Measurements from ENCODE around the gene CLK1. TPM values are rescaled to one million over a fixed set of nuclear protein-coding genes. Genes with fewer than 3 reads are reported as not detected.

The CLK1 gene
- total and polyA plus RNA-seq, 2 of the 13 experiments (the other 11 are each of a cell fraction or from before 2014, with no cell fraction given): 66.6 to 101 TPM

DNA sequence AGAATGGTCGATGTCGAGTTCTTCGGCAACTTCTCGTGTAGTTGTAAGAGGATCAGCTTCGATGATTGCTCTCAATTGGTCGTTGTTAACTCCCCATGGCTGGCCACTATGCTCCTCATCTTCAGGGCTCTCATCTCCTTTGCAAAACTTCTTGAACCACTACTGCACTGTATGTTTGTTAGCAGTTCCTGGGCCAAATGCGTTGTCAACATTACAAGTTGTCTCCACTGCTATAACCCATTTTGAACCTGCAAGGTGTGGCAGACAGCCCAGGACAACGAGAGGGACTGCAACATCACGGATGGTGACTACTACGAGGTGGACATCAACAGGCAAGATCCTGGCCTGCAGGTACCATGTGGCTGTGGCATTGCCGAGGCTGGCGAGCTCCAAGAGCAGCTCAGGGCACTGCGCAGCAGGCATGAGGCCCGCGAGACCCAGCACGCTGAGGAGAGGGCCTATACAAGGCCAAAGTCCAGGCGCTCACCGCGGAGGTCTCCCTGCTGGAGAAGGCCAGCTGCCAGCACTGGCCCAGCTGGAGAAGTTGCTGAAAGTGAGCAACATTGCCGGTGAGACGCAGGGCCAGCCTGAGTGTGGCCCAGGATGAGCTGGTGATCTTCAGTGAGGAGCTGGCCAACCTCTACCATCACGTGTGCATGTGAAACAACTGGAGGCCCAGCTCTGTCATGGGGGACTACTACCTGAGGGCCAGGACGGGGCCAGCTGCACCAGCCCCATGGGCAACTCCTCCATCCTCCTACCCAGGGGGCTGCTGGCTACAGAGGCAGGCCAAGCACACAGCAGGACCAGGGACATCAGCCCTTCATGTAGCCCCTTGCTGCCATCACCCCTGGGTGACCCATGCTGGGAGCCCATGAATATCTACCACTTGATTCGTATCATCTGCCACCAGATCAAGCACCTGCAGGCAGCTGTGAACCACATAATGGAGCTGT lies 20.2 kb downstream of the CLK1 start (continued):
- TF ChIP-seq, protein P1, sequence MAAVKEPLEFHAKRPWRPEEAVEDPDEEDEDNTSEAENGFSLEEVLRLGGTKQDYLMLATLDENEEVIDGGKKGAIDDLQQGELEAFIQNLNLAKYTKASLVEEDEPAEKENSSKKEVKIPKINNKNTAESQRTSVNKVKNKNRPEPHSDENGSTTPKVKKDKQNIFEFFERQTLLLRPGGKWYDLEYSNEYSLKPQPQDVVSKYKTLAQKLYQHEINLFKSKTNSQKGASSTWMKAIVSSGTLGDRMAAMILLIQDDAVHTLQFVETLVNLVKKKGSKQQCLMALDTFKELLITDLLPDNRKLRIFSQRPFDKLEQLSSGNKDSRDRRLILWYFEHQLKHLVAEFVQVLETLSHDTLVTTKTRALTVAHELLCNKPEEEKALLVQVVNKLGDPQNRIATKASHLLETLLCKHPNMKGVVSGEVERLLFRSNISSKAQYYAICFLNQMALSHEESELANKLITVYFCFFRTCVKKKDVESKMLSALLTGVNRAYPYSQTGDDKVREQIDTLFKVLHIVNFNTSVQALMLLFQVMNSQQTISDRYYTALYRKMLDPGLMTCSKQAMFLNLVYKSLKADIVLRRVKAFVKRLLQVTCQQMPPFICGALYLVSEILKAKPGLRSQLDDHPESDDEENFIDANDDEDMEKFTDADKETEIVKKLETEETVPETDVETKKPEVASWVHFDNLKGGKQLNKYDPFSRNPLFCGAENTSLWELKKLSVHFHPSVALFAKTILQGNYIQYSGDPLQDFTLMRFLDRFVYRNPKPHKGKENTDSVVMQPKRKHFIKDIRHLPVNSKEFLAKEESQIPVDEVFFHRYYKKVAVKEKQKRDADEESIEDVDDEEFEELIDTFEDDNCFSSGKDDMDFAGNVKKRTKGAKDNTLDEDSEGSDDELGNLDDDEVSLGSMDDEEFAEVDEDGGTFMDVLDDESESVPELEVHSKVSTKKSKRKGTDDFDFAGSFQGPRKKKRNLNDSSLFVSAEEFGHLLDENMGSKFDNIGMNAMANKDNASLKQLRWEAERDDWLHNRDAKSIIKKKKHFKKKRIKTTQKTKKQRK (IDR thresholded peaks at IDR 0.05; ENCODE audit: low read length): no peak
- TF ChIP-seq ZNF121 (CRISPR knock-in tag; IDR thresholded peaks at IDR 0.05): no peak; the same call in 1 of the 2 replicates
- TF ChIP-seq ZNF12 (CRISPR knock-in tag; IDR thresholded peaks at IDR 0.05): peak; percentile 33; the same call in 1 of the 2 replicates
- TF ChIP-seq ZNF501 (CRISPR knock-in tag; IDR thresholded peaks at IDR 0.05): peak; percentile 79
- no peak for TF ChIP-seq XBP1 (CRISPR knock-in tag; IDR thresholded peaks at IDR 0.05)
- TF ChIP-seq WIZ (CRISPR knock-in tag; IDR thresholded peaks at IDR 0.05): 0 out of 2 replicates have a peak, but pooled peaks have one; percentile 73
- no peak for TF ChIP-seq TCF12 (IDR thresholded peaks at IDR 0.05)
- TF ChIP-seq TCF12 (CRISPR knock-in tag; IDR thresholded peaks at IDR 0.05): 0 out of 2 replicates have a peak, but pooled peaks have one; percentile 38
- TF ChIP-seq ZNF563 (CRISPR knock-in tag; IDR thresholded peaks at IDR 0.05): peak; percentile 81; the same call in 1 of the 2 replicates
- TF ChIP-seq KDM6A (CRISPR knock-in tag; IDR thresholded peaks at IDR 0.05; ENCODE audit: low read depth): no peak
- TF ChIP-seq, protein P2, sequence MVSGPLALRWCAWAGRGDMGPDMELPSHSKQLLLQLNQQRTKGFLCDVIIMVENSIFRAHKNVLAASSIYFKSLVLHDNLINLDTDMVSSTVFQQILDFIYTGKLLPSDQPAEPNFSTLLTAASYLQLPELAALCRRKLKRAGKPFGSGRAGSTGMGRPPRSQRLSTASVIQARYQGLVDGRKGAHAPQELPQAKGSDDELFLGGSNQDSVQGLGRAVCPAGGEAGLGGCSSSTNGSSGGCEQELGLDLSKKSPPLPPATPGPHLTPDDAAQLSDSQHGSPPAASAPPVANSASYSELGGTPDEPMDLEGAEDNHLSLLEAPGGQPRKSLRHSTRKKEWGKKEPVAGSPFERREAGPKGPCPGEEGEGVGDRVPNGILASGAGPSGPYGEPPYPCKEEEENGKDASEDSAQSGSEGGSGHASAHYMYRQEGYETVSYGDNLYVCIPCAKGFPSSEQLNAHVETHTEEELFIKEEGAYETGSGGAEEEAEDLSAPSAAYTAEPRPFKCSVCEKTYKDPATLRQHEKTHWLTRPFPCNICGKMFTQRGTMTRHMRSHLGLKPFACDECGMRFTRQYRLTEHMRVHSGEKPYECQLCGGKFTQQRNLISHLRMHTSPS (CRISPR knock-in tag; IDR thresholded peaks at IDR 0.05; ENCODE audit: low read depth): peak; percentile 87
- TF ChIP-seq, protein P3, sequence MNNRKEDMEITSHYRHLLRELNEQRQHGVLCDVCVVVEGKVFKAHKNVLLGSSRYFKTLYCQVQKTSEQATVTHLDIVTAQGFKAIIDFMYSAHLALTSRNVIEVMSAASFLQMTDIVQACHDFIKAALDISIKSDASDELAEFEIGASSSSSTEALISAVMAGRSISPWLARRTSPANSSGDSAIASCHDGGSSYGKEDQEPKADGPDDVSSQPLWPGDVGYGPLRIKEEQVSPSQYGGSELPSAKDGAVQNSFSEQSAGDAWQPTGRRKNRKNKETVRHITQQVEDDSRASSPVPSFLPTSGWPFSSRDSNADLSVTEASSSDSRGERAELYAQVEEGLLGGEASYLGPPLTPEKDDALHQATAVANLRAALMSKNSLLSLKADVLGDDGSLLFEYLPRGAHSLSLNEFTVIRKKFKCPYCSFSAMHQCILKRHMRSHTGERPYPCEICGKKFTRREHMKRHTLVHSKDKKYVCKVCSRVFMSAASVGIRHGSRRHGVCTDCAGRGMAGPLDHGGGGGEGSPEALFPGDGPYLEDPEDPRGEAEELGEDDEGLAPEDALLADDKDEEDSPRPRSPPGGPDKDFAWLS (CRISPR knock-in tag; IDR thresholded peaks at IDR 0.05; ENCODE audit: borderline replicate concordance): 0 out of 2 replicates have a peak, but pooled peaks have one; percentile 77
- TF ChIP-seq ZBTB42 (CRISPR knock-in tag; IDR thresholded peaks at IDR 0.05): no peak; the same call in 1 of the 2 replicates
- no peak for TF ChIP-seq ZMAT3 (CRISPR knock-in tag; conservative IDR thresholded peaks at IDR 0.05)
- no peak for TF ChIP-seq ZNF83 (CRISPR knock-in tag; IDR thresholded peaks at IDR 0.05; ENCODE audit: borderline replicate concordance)
- TF ChIP-seq SMAD1 (CRISPR knock-in tag; IDR thresholded peaks at IDR 0.05; ENCODE audit: borderline replicate concordance, low read depth): peak; percentile 36; the same call in 1 of the 2 replicates
- peak; percentile 79; the same call in 1 of the 2 replicates for TF ChIP-seq ZNF772 (CRISPR knock-in tag; IDR thresholded peaks at IDR 0.05)
- TF ChIP-seq, protein P4, sequence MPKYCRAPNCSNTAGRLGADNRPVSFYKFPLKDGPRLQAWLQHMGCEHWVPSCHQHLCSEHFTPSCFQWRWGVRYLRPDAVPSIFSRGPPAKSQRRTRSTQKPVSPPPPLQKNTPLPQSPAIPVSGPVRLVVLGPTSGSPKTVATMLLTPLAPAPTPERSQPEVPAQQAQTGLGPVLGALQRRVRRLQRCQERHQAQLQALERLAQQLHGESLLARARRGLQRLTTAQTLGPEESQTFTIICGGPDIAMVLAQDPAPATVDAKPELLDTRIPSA (CRISPR knock-in tag; IDR thresholded peaks at IDR 0.05; ENCODE audit: borderline replicate concordance): 0 out of 2 replicates have a peak, but pooled peaks have one; percentile 52
- TF ChIP-seq ATAD3A (CRISPR knock-in tag; IDR thresholded peaks at IDR 0.05): no peak
- 0 out of 2 replicates have a peak, but pooled peaks have one; percentile 79 for TF ChIP-seq ZNF766 (CRISPR knock-in tag; IDR thresholded peaks at IDR 0.05; ENCODE audit: borderline replicate concordance)
- no peak for TF ChIP-seq SALL2 (CRISPR knock-in tag; IDR thresholded peaks at IDR 0.05)
- peak; percentile 66; the same call in 1 of the 2 replicates for TF ChIP-seq KDM3A (CRISPR knock-in tag; IDR thresholded peaks at IDR 0.05; ENCODE audit: low read depth)
